CD4-positive, alpha-beta memory T cell (primary cell): ENCODE data around the gene APOF. TPM values are rescaled to one million over a fixed set of nuclear protein-coding genes. Genes with fewer than 3 reads are reported as not detected.
"Not testable (repeated sequence)": the region's sequence is repeated elsewhere in the genome, so short reads cannot be mapped to it uniquely, and the experiment has no call there.

Experiments used
- CTCF ChIA-PET: fragments of 350-600 bp; sonication (Branson Sonifier 250); formaldehyde crosslinking; loops from one replicate; lab custom pipeline; 2021; ENCODE audit warnings: inconsistent platforms; ENCODE audit not compliant: partially characterized antibody; lab: Charles Lee
- POLR2A ChIA-PET: fragments of 350-600 bp; sonication (Branson Sonifier 250); formaldehyde crosslinking; loops from one replicate; lab custom pipeline; 2021; ENCODE audit not compliant: partially characterized antibody; lab: Charles Lee
- DNase-seq, 5 donors: peaks; one replicate each; pipeline versions ENCODE4 v3.0.0 to v3.0.0-alpha.2; 2020 to 2022; ENCODE audit warnings: mixed read lengths in 1 of 5
- H3K27ac ChIP-seq: one replicate; pipeline ENCODE4 v1.7.0; 2013; ENCODE audit warnings: low read depth, low read length
- H3K27me3 ChIP-seq: 2 replicates; pipeline ENCODE4 v1.7.0; 2013; ENCODE audit warnings: mild to moderate bottlenecking, low read length, moderate library complexity; ENCODE audit not compliant: insufficient read depth
- H3K36me3 ChIP-seq: 2 replicates; pipeline ENCODE4 v1.7.0; 2013; ENCODE audit warnings: mild to moderate bottlenecking, low read length, moderate library complexity; ENCODE audit not compliant: insufficient read depth
- H3K4me1 ChIP-seq: 2 replicates; pipeline ENCODE4 v1.7.0; 2013; ENCODE audit warnings: mild to moderate bottlenecking, low read length, moderate library complexity; ENCODE audit not compliant: insufficient read depth
- H3K4me3 ChIP-seq, 2 donors: one replicate each; pipeline ENCODE4 v1.7.0; 2013; ENCODE audit warnings: low read length in 2 of 2, mild to moderate bottlenecking in 1 of 2
- H3K9me3 ChIP-seq, 2 donors: one replicate each; pipeline ENCODE4 v1.7.0; 2013; ENCODE audit warnings: low read length in 2 of 2, control low read depth in 1 of 2; ENCODE audit not compliant: control insufficient read depth in 1 of 2
- H3K27ac Mint-ChIP-seq, 7 donors: one replicate each; pipeline ENCODE4 v1.8.0; 2020 to 2021; ENCODE audit warnings: mixed read lengths in 7 of 7, mild to moderate bottlenecking in 6 of 7, inconsistent platforms in 3 of 7, moderate library complexity in 3 of 7
- H3K27me3 Mint-ChIP-seq, 2 donors: one replicate each; pipeline ENCODE4 v1.8.0; 2020 to 2021; ENCODE audit warnings: mixed read lengths in 2 of 2
- H3K36me3 Mint-ChIP-seq, 2 donors: one replicate each; pipeline ENCODE4 v1.8.0; 2020 to 2021; ENCODE audit warnings: mixed read lengths in 2 of 2, inconsistent platforms in 1 of 2, mild to moderate bottlenecking in 1 of 2
- H3K4me1 Mint-ChIP-seq, 4 donors: one replicate each; pipeline ENCODE4 v1.8.0; 2020 to 2021; ENCODE audit warnings: mixed read lengths in 4 of 4, mild to moderate bottlenecking in 1 of 4
- H3K4me3 Mint-ChIP-seq, 8 donors: one replicate each; pipeline ENCODE4 v1.8.0; 2020 to 2021; ENCODE audit warnings: mixed read lengths in 8 of 8, mild to moderate bottlenecking in 7 of 8, moderate library complexity in 6 of 8, inconsistent platforms in 3 of 8
- H3K9me3 Mint-ChIP-seq, 8 donors: one replicate each; pipeline ENCODE4 v1.8.0; 2020 to 2021; ENCODE audit warnings: mixed read lengths in 8 of 8, mild to moderate bottlenecking in 5 of 8, inconsistent platforms in 3 of 8, moderate library complexity in 1 of 8
- intact Hi-C: fragments of 100-400 bp; cut with micrococcal nuclease; formaldehyde crosslinking; loops from one replicate; pipeline ENCODE4 v1.15.1; 2023
- polyA plus RNA-seq, 2 donors: library from polyadenylated mRNA; unstranded; fragments of 300-500 nt; fragmentation: Illumina TruSeq; gene quantifications; one replicate each; pipeline ENCODE4 v1.2.3, GENCODE V29; 2021
- total RNA-seq, 2 experiments: library from RNA; stranded (reverse); gene quantifications; one replicate each; pipeline ENCODE4 v1.2.3, GENCODE V29; 2021

The APOF gene
- total and polyA plus RNA-seq, 4 experiments from 2014 or later: not detected

GRCh38 chr12:56401125-56401524 lies 38.5 kb upstream of the APOF start:
- H3K4me1 Mint-ChIP-seq, H3K4me3 Mint-ChIP-seq, DNase-seq, H3K27me3 ChIP-seq, H3K27ac Mint-ChIP-seq, H3K36me3 ChIP-seq, CTCF ChIA-PET, H3K27ac ChIP-seq, H3K9me3 ChIP-seq, H3K36me3 Mint-ChIP-seq, H3K27me3 Mint-ChIP-seq, H3K4me1 ChIP-seq, POLR2A ChIA-PET, intact Hi-C loops, H3K4me3 ChIP-seq: not testable (repeated sequence)
- peaks cover 0 to 20% (median 15%) of the 10 kb centered on the region in 8 donors for H3K9me3 Mint-ChIP-seq

GRCh38 chr12:56399466-56399865 lies 36.8 kb upstream of the APOF start:
- intact Hi-C loops, CTCF ChIA-PET, H3K36me3 ChIP-seq, DNase-seq, H3K4me1 Mint-ChIP-seq, H3K27me3 ChIP-seq, POLR2A ChIA-PET, H3K4me3 Mint-ChIP-seq, H3K27me3 Mint-ChIP-seq, H3K36me3 Mint-ChIP-seq, H3K4me3 ChIP-seq, H3K4me1 ChIP-seq, H3K27ac Mint-ChIP-seq, H3K9me3 ChIP-seq, H3K27ac ChIP-seq: not testable (repeated sequence)
- H3K9me3 Mint-ChIP-seq: peaks cover 0 to 20% (median 15%) of the 10 kb centered on the region in 8 donors

GRCh38 chr12:56398324-56398723 lies 35.7 kb upstream of the APOF start:
- H3K27ac Mint-ChIP-seq: no peak overlapping the region
- Histone ChIP-seq H3K27ac (no peak overlapping the region), H3K4me1 (no peaks in the 10 kb centered on the region), H3K4me3 (no peak overlapping the region), H3K27me3 (no peaks in the 10 kb centered on the region), H3K9me3 (no peaks in the 10 kb centered on the region), H3K36me3 (no peaks in the 10 kb centered on the region)
- H3K9me3 Mint-ChIP-seq: peaks cover 0 to 20% (median 15%) of the 10 kb centered on the region in 8 donors
- CTCF ChIA-PET: interaction anchor here (0.6 kb wide), 1 partner anchor 111 kb away, joined by 3 read pairs; no protein-coding TSS in a partner anchor
- H3K4me1 Mint-ChIP-seq: no peaks in the 10 kb centered on the region
- DNase-seq: no peak
- POLR2A ChIA-PET: no interaction called here
- no peak overlapping the region for H3K4me3 Mint-ChIP-seq
- intact Hi-C loops: no loop called here
- H3K36me3 Mint-ChIP-seq: peaks cover 4 to 5% of the 10 kb centered on the region in 2 donors
- H3K27me3 Mint-ChIP-seq: peaks cover 0 to 1% of the 10 kb centered on the region in 2 donors

- H3K27me3 Mint-ChIP-seq: no peaks in the 10 kb centered on the region
- no peaks in the 10 kb centered on the region for H3K36me3 Mint-ChIP-seq
- H3K4me1 Mint-ChIP-seq: no peaks in the 10 kb centered on the region
- CTCF ChIA-PET: interaction anchor here (0.7 kb wide), 1 partner anchor 194 kb away, joined by 3 read pairs; no protein-coding TSS in a partner anchor
- H3K4me1 ChIP-seq: no peaks in the 10 kb centered on the region
- intact Hi-C loops: no loop called here
- H3K9me3 ChIP-seq: no peaks in the 10 kb centered on the region
- H3K27ac Mint-ChIP-seq: no peak overlapping the region
- no peak overlapping the region for H3K4me3 Mint-ChIP-seq
- H3K9me3 Mint-ChIP-seq: no peaks in the 10 kb centered on the region
- H3K4me3 ChIP-seq: no peak overlapping the region
- no peak for DNase-seq
- no peak overlapping the region for H3K27ac ChIP-seq
- POLR2A ChIA-PET: no interaction called here
- no peaks in the 10 kb centered on the region for H3K27me3 ChIP-seq
- H3K36me3 ChIP-seq: no peaks in the 10 kb centered on the region
These were observed 29.7 kb upstream of the APOF start for GRCh38 chr12:56392331-56392730.

GRCh38 chr12:56391721-56392120 lies 29.1 kb upstream of the APOF start:
- Histone ChIP-seq H3K27me3 (no peaks in the 10 kb centered on the region), H3K27ac (no peak overlapping the region), H3K4me1 (no peaks in the 10 kb centered on the region), H3K36me3 (no peaks in the 10 kb centered on the region), H3K9me3 (no peaks in the 10 kb centered on the region), H3K4me3 (no peak overlapping the region)
- DNase-seq: no peak
- intact Hi-C loops: no loop called here
- ChIA-PET CTCF (interaction anchor here (0.7 kb wide), 1 partner anchor 193 kb away, joined by 3 read pairs; no protein-coding TSS in a partner anchor), POLR2A (no interaction called here)
- Mint-ChIP-seq H3K36me3 (no peaks in the 10 kb centered on the region), H3K9me3 (peaks cover 0 to 1% (median 0%) of the 10 kb centered on the region in 8 donors), H3K27ac (no peak overlapping the region), H3K4me1 (no peaks in the 10 kb centered on the region), H3K4me3 (no peak overlapping the region), H3K27me3 (no peaks in the 10 kb centered on the region)

GRCh38 chr12:56389412-56389811 lies 26.8 kb upstream of the APOF start:
- peaks cover 0 to 1% (median 0%) of the 10 kb centered on the region in 8 donors for H3K9me3 Mint-ChIP-seq
- H3K4me3 Mint-ChIP-seq: no peak overlapping the region
- H3K27me3 Mint-ChIP-seq: no peaks in the 10 kb centered on the region
- H3K27ac Mint-ChIP-seq: no peak overlapping the region
- no peaks in the 10 kb centered on the region for H3K4me1 Mint-ChIP-seq
- CTCF ChIA-PET: no interaction called here
- DNase-seq: no peak
- no peaks in the 10 kb centered on the region for H3K36me3 Mint-ChIP-seq
- Histone ChIP-seq H3K36me3 (no peaks in the 10 kb centered on the region), H3K27me3 (no peaks in the 10 kb centered on the region), H3K9me3 (no peaks in the 10 kb centered on the region), H3K27ac (no peak overlapping the region), H3K4me1 (no peaks in the 10 kb centered on the region), H3K4me3 (no peak overlapping the region)
- intact Hi-C loops: no loop called here
- POLR2A ChIA-PET: no interaction called here

- no peaks in the 10 kb centered on the region for H3K4me1 Mint-ChIP-seq
- H3K4me3 Mint-ChIP-seq: no peak overlapping the region
- intact Hi-C loops: no loop called here
- CTCF ChIA-PET: no interaction called here
- Histone ChIP-seq H3K4me1 (no peaks in the 10 kb centered on the region), H3K9me3 (no peaks in the 10 kb centered on the region), H3K36me3 (no peaks in the 10 kb centered on the region), H3K4me3 (no peak overlapping the region), H3K27me3 (no peaks in the 10 kb centered on the region), H3K27ac (no peak overlapping the region)
- no peak overlapping the region for H3K27ac Mint-ChIP-seq
- no peaks in the 10 kb centered on the region for H3K27me3 Mint-ChIP-seq
- H3K36me3 Mint-ChIP-seq: no peaks in the 10 kb centered on the region
- POLR2A ChIA-PET: no interaction called here
- no peak for DNase-seq
- peaks cover 0 to 1% (median 0%) of the 10 kb centered on the region in 8 donors for H3K9me3 Mint-ChIP-seq
These were observed 24.6 kb upstream of the APOF start for GRCh38 chr12:56387152-56387736.
